HS-27A (cell line): Measurements from ENCODE around the gene COL5A3.
"Not testable (repeated sequence)": the region's sequence is repeated elsewhere in the genome, so short reads cannot be mapped to it uniquely, and the experiment has no call there.

Experiments used
- DNase-seq: peaks from one replicate; pipeline ENCODE4 v3.0.0-alpha.2; 2012; ENCODE audit warnings: low read depth, missing footprints

The COL5A3 gene

DNA sequence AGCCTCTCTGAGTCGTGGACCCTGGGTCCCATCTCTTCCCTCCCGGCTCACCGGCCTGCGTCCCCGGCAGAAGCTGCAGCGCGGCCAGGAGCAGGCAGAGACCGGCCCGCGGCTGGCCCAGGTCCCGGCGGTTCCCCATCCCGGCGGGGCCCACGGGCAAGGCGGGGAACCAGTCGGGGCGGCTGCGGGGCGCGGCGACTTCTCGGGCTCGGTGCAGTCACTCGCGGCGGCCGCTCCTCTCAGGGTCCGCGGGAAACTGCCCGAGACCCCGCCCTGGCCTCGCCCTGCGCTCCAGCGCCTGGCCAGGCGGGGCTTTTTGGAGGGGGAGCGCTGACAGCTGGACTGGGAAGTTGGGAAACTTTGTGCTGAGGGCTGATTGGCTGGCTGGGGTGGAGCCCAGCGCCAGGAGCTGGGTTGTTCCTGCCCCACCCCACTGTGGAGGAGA lies at the start of gene COL5A3:
COL5A3 (minus strand) TSS at position 258 of the 445 bp plus-strand sequence; CDS start at position 139, 119 bp downstream.
- no peak for DNase-seq

DNA sequence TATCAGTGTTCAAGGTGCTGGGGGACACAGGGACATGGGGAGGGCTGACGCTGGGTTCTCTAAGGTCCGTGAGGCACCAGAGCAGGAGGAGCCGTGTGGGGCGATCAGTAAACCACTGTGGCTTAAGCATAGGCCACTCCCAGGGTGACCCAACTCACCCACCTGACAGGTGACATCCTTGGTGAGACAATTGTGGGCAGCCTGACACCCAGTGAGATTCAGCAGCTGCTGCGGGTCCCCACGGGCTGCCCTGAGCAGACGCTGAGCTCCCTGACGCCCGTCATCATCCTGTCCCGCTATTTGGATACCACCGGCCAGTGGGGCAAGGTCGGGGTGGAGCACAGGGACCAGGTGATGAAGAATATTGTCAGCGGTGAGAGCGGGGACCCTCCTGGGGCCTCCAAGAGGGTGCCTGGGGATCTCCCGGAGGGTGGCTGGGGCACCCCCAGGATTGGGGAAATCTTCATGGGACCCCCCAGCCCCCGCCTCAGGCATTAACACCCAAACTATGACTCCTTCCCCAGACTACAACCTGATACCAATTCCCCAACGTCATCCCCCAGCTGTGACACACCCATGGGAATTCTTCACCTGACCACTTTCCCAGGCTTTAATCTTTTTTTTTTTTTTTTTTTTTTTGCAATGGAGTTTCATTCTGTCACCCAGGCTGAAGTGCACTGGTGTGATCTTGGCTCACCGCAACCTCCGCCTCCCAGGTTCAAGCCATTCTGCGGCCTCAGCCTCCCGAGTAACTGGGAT lies 42.5 kb upstream of the COL5A3 start:
- DNase-seq, result no peak

DNA sequence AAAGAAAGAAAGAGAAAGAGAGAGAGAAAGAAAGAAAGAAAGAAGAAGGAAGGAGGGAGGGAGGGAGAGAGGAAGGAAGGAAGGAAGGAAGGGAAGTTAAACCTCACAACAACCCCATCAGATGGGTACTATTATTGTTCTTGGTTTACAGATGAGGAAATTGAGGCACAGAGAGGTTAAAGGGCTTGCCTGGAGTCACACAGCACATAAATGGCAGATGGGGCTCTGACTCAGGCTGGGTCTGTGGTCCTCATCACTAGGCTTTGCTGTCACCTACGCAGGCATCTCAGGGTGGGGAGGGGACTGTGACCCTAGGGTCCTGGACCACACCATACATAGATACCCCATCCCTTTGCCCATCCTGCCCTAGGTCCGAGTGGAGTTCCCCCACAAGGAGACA lies 39.3 kb upstream of the COL5A3 start:
- DNase-seq, result no peak

DNA sequence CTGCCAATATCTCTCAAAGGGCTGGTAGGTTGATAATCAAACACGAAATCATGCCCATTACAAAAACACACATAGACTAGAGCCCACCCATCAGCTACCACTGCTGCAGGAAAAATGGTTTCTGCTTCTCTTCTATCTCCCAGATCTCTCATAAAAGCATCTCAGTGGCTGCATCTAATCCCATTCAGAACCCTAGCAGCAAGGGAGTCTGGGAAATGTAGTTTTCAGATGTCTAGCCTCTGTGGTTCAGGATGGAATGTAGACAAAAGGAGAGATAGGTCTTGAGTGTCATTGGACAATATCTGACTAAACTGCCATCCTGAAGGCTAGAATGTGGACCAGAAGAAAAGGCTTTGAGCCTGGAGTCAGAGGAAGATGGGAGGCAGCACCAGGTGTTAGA lies 35.1 kb upstream of the COL5A3 start:
- no peak for DNase-seq

DNA sequence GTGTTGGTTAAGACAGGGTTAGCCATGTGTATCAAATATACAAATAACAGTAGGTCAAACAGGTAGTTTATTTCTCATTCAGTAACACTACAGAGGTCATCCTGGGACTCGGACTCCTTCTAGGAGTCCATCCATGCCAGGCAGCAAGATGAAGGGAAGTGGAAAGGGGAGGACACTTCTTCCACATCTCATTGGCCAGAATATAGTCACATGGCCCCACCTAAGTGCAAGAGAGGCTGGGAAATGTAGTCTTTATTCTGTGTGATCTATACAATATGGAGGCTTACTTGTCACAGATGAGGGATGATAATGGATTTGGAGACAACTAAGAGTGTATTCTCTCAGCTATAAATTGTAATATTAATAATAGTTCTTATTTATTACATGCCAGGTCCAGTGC lies 34.1 kb upstream of the COL5A3 start:
- no peak for DNase-seq

DNA sequence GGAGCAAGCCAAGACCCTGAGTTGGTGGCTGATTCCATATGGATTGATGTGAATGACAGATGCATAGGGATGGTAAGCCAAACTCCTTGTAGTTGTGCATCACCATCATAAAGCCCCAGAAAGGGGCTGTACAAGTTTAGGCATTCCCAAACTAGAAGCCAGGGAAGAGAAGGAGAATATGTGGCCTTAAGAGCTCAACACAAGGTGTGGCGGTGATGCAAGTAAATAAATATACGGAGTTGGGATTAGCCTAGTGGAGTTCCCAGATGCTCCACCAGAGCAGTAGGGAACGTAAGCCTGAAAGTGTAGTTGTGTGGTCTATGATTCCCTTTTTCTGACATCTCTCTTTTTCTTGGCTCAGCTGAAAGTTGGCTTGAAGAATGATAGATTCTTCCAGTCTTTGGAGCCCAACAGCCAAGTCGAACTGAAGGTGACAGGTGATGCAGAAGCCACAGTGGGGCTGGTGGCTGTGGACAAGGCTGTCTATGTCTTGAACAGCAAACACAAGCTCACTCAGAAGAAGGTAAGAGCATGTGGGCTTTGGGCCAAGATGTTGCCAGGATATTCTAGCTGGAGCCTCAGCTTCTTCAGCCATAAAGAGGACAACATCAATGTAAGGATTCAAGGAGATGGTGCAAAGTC lies 33.1 kb upstream of the COL5A3 start:
- peak; percentile 41 for DNase-seq

DNA sequence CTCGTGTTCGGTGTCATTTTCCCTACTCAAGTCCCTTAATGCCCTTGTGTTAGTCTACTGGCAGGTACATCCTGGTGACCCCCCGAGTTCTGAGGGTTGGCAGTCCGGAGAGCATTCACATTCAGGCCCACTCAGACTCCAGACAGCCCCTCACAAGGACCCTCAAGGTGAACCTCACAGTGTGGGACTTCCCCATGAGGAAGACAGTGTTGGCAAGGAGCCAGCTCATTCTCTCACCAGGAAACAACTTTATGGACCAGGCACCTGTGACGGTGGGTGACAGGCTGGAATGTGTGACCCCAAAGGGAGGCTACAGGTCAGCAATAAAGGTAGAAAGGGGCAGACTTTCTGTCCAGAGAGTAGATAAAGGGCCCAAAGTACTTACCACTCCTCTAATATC lies 27.5 kb upstream of the COL5A3 start:
- no peak for DNase-seq

DNA sequence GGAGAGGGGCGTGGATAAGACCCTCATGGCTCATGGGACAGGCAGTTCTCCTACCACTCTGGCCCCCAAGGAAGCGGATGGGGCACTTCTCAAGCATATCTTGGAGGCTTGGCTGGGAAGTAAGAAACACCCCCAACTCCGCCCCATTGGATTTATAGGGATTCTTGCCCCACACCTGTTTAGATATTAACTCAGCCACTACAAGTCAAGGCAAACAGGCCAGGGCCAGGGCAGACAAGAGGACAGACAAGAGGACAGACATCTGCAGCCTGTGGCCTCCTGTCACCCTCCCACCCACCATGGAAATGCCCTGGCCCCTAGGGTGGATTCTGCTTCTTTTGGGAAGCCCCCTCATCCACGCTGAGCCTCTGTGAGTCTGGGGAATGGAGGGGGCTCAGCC lies 27.1 kb upstream of the COL5A3 start:
- DNase-seq, result no peak

DNA sequence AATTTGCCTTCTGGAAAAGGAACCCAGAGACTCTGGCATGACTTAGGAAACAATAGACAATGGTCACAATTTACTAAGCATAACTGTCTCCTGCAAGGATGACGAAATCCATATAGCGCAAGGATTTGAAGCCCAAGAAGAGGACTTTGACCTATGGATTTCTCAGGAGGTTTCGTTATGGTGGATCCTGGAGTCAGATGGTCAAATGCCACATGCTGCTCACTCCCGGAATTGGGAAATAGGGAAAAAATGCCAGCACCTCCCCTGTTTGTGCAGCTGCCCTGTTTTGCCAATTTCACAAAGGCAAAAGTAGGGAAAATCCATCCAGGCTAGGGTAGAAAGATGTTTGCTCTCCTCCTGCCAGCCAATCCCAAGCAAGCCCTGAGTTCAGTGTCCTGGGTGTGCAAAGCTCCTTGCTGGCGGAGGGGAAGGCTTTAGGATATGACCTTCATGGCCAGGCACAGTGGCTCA lies 26.3 kb upstream of the COL5A3 start:
- no peak for DNase-seq

DNA sequence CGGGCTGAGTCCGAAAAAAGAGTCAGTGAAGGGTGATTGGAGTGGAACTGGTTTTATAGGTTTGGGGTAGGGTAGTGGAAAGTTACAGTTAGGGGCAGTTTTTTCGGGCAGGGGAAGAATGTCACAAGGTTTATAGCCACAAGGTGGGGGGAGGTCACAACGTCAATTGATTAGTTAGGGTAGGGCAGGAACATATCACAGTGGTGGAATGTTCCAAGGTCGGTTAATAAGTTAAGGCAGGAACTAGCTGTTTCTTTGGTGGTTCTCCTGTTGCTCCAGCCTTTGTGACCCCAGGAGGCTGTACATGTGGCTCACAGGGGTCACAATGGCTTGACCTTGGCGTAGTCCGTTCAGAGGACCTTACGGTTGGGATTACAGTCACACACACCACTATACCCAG lies 23.3 kb upstream of the COL5A3 start:
- DNase-seq, result no peak

DNA sequence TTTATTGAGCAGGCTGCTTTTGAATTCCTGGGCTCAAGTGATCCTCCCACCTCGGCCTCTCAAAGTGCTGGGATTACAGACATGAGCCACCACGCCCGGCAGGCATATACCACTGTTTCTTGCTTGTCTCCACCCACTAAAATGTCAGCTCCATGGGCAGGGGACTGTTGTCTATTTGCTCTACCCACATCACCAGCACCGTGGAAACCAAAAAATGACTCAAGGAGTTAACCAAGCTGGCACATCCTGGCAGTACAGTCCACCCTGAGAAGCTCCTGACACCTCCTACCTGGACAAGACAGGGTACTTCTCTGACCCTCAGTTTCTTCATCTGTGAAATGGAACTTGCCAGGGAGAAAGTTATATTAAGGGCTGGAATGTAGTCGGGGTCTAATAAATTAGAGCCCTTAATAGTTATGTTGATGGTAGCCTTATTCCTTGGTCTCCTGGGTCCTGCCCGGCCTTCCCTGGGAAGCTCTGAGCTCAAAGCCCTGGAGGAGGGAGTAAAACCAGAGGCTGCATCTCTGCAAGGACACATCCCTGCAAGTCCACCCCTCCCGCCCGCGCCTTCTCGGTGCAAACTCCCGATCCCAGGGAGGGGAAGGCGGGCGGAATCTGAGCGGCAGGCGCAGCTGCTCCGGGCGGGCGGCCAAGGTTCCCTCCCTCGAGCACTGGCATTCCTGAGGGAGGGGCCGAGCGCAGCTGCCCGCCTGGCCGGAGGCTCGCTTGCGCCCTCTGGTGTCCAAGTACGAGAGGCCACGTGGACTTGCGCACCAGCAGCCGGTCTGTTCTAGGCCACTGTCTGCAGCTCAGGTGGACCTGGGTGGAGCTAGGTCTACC lies 17.1 kb upstream of the COL5A3 start:
- DNase-seq, result peak; percentile 68

DNA sequence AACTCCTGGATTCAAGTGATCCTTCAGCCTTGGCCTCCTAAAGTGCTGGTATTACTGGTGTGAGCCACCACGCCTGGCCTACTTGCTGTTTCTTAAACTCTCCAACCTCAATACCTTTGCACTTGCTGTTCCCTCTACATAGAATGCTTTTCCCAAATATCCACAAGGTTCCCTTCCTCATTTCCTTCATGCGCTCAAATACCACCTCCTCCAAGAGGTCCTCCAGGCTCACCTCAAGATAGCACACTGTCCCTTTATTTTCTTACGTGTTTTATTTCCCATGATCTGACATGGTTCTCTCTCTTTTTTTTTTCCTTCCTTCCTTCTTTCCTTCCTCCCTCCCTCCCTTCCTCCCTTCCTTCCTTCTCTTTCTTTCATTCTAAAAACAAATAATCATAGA lies 16.4 kb upstream of the COL5A3 start:
- no peak for DNase-seq

DNA sequence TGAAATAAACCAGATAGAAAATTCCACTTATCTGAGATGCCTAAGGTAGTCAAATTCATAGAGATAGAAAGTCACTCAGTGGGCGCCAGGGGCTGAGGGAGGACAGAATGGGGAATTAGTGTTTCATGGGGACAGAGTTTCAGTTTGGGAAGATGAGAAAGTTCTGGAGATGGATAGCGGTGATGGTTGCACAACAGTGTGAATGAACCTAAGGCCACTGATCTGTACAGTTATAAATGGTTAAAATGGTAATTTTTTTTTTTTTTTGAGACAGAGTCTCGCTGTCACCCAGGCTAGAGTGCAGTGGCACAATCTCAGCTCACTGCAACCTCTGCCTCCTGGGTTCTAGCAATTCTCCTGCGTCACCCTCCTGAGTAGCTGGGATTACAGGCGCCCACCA lies 12.8 kb upstream of the COL5A3 start:
- not testable (repeated sequence) for DNase-seq

DNA sequence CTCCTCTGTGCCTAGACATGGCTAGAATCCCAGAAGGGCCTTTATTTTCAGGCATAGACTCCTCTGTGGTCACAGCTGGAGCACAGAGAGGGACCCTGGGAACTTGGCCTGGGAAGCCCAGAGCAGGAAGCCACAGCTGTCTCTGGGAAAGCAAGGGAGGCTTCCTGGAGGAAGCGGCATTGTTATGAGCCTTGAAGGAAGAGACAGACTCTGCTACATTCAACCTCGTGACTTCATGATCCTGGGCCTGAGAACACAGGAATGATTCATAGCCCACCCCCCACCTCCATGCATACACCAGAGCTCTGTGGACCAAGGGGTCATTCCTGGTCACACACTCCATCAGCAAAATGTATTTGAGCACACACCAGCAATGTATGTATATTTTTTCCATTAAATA lies 11.6 kb upstream of the COL5A3 start:
- DNase-seq, result no peak

DNA sequence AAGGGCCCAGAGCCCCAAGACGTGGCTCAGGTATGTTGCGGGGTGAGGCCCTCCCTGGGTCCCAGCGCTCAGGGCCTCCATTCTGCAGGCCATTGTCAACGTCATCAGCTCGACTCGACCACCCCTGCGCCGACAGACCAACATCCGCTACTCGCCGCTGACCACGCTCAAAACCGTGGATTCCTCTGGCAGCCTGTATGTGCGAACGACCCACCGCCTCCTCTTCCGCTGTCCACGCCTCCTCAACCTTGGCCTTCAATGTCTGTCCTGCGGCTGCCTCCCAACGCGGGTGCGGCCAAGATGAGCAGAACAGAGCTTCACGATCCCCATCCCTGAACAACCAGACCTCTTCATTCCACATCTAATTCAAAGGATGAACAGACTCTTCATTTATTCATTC lies 11.1 kb upstream of the COL5A3 start:
- DNase-seq, result no peak

DNA sequence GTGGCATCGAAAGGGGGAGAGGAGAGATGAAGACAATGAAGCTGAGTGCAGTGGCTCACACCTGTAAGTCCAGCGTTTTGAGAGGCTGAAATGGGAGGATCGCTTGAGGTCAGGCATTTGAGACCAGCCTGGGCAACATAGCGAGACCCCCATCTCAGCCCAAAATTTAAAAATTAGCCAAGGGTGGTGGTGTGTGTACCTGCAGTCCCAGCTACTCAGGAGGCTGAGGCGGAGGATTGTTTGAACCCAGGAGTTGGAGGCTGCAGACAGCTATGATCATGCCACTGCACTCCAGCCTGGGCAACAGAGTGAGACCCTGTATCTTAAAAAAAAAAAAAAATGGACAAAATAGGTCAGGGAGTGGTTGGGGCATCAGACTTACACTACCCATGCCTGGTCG lies 10.5 kb upstream of the COL5A3 start:
- DNase-seq, result no peak

DNA sequence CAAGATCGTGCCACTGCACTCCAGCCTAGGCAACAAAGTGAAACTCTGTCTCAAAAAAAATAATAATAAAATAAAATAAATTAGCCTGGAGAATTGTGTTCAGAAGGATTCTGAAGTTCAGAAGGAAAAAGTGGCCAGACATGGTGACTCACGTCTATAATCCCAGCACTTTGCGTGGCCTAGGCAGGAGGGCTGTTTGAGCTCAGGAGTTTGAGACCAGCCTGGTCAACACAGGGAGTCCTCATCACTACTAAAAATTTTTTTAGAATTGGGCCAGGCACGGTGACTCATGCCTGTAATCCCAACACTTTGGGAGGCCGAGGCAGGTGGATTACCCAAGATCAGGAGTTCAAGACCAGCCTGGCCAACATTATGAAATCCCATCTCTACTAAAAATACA lies 8.9 kb upstream of the COL5A3 start:
- no peak for DNase-seq

DNA sequence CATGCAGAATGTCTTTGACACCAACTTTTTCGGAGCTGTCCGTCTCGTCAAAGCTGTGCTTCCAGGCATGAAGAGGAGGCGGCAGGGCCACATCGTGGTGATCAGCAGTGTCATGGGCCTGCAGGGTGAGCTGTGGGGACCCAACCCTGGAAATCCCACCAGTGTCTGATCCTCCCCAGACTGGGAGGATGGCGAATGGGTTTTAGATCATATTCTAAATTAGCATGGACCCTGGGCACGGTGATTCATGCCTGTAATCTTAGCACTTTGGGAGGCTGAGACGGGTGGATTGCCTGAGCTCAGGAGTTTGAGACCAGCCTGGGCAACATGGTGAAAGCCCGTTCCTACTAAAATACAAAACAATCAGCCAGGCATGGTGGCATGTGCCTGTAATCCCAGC lies 8.5 kb upstream of the COL5A3 start:
- DNase-seq, result no peak

DNA sequence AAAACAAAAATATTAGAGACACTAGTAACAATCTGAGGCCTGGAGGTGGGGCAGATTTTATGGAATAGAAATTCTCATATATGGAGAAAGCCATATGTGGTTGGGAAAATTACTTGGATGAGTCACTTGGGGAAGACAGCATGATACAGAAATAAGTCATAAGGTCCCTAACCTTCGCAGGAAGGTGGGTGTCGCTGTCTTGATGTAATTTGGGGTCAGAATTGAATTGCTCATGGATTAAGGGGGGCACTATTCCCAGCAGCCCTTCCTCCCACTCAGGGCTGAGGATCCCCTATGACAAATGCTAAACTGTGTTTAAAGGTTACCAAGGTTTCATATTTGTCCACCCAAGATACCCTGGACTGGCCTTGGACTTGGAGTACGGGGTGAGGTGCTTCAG lies 8.0 kb upstream of the COL5A3 start:
- DNase-seq, result no peak

DNA sequence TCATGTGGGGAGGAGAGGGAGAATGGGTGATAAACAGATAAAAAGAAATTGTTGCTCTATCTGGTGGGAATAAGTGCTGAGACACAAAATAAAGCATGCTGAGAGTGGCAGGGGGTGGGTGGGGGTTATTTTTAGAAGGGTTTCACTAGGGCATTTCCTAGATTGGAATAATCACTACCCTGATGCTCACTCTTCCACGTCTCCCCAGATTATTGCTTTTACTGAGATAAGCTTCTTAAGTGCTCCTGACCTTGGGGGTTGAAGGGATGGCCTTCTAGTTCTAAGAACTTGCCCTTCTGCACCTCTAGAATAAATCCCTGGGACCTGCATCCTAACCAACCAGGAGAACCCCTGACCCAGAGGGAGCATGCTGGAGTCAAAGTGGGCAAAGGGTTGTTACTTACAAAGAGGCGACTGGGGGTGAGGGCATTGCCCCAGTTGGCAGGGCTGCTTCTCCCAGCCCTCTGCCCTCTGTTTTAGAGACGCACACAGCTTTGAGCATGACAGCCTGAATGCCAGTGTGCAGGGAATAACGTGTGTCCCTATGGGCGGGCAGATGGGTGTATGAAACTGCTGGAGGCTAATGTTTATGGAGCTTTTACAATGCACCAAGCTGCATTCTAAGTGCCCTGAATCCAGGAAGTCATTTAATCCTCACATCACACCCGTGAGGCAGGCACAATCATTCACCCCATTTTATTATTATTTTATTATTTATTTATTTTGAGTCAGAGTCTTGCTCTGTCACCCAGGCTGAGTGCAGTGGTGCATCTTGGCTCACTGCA lies 3.7 kb upstream of the COL5A3 start:
- no peak for DNase-seq

DNA sequence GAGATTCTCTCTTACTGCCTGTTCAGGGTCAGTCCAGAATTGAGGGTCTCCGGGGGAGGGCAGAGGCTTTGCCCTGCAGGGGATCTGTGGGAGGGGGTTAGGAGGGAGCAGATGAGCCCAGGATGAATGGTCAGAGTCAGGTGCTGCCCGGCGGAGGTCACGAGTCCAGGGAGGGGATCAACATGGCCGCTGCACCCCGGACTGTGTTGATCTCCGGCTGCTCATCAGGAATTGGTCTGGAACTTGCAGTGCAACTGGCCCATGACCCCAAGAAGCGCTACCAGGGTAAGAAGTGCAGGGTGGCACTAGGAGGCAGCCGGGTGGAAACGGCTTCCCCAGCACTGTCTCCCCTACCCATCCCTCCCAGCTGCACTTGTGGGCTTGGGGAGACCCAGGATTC lies 3.0 kb upstream of the COL5A3 start, which contains the start of gene RDH8:
RDH8 (plus strand) TSS at position 168 of the 400 bp plus-strand sequence; CDS start at position 183, 15 bp downstream.
- DNase-seq, result no peak

DNA sequence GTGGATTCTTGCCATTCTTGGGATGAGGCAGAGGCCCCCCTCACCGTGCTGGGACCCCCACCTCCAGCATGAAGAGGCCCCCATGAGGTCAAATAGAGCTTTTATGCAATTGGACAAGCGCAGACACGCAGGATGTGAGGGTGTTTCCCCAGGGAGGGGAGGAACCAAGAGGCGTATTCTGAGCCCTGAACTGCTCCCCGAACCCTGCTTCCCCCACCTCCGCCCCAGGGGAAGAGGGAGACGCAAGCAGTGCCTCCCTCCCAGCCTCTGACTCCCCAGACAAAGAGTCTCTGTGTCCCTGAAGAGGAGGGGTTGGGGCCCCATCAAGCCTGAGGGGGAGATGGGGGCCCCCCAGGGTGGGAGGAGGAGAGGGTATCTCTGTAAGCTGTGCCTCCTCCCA lies 1.7 kb upstream of the COL5A3 start:
- no peak for DNase-seq
